Peyer's patch (tissue), 4 donors: ENCODE measurements around the gene RRP15.

Experiments
- POLR2A ChIP-seq, 2 donors: fragments of 450-650 bp; IDR thresholded peaks; one replicate each; pipeline ENCODE4 v1.5.1; 2017; ENCODE audit warnings: antibody characterized with exemption in 2 of 2, mild to moderate bottlenecking in 2 of 2, moderate library complexity in 2 of 2
- TF ChIP-seq, protein P1 (sequence below), 6 experiments: fragments of 450-650 bp in 4 of 6; fragments of 200-600 bp in 2 of 6; sonication (generic) in 1 of 6; IDR thresholded peaks; one replicate each; pipeline ENCODE4 v1.5.1; 2017 to 2019; ENCODE audit warnings: antibody characterized with exemption in 6 of 6, mild to moderate bottlenecking in 3 of 6, moderate library complexity in 1 of 6

DNA sequence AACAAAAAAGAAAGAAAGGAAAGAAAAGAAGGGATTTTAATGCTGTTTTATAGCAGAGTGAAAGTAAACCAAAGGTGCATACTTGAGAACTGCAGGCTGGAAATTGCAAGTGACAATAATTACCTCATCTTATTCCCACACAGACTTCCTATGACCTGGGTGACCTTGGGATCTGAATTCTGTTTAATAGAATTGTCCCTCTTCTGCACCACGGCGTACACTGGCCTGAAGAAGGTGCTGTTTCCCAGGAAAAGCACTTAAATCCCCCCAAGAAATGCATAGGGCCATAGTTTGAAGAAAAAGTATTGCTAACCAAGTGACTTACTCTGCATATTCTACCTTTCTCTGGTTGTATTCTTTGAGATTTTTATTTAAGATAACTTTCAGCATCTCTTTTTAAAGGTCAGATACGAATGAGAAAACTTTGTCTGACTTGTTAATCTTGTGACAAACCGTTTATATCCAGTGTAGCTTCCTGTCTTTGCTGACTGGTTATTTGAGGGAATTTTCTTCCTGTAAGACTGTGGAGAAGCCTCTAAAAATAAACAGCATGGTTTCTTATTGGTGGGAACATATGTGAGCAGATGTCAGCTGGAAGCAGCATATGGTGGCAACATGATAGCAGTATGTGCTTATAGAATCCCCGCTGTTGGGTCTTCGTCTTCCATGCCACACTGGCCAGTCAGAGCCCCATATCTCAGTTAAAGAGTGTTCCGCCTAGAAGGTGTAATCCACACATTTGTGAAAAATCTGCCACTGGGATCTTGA, 76.4 kb downstream of the RRP15 start:
- no peak for TF ChIP-seq POLR2A (IDR thresholded peaks at IDR 0.05)
- TF ChIP-seq, protein P1, sequence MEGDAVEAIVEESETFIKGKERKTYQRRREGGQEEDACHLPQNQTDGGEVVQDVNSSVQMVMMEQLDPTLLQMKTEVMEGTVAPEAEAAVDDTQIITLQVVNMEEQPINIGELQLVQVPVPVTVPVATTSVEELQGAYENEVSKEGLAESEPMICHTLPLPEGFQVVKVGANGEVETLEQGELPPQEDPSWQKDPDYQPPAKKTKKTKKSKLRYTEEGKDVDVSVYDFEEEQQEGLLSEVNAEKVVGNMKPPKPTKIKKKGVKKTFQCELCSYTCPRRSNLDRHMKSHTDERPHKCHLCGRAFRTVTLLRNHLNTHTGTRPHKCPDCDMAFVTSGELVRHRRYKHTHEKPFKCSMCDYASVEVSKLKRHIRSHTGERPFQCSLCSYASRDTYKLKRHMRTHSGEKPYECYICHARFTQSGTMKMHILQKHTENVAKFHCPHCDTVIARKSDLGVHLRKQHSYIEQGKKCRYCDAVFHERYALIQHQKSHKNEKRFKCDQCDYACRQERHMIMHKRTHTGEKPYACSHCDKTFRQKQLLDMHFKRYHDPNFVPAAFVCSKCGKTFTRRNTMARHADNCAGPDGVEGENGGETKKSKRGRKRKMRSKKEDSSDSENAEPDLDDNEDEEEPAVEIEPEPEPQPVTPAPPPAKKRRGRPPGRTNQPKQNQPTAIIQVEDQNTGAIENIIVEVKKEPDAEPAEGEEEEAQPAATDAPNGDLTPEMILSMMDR (IDR thresholded peaks at IDR 0.05): no peak
